HG03280 (cell line): ENCODE measurements around the gene HMHB1.

Experiments
- ATAC-seq: cut with Tn5 transposase; IDR thresholded peaks from one replicate; pipeline ENCODE4 v1.9.1; 2021; ENCODE audit warnings: mild to moderate bottlenecking, moderate library complexity; ENCODE audit not compliant: unreplicated experiment

The HMHB1 gene

GRCh38 chr5:143812085-143812705 lies at the start of gene HMHB1:
Gene HMHB1 (plus strand): TSS chr5:143812161.
- ATAC-seq = no peak

GRCh38 chr5:143762636-143763220 lies 49.2 kb upstream of the HMHB1 start:
- no peak for ATAC-seq

DNA sequence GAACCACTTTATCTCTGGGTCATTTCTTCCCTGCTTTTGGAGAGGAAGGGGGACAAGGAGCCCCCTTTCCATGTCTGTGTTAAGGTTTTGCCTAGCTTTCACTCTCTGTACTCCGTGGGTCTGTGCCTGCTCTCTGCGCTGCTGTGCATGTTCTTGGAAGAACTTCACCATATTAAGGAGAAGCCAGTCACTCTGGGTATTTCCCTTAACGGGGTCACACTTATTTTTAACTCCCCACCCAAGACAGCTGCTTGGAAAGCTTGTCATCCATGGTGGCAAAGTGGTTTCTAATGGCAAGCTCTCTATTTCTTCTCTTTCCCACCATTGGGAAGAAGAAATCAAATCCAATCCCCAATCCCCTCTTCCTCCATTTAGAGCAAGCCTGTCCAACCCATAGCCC lies 44.8 kb upstream of the HMHB1 start:
- ATAC-seq = no peak

DNA sequence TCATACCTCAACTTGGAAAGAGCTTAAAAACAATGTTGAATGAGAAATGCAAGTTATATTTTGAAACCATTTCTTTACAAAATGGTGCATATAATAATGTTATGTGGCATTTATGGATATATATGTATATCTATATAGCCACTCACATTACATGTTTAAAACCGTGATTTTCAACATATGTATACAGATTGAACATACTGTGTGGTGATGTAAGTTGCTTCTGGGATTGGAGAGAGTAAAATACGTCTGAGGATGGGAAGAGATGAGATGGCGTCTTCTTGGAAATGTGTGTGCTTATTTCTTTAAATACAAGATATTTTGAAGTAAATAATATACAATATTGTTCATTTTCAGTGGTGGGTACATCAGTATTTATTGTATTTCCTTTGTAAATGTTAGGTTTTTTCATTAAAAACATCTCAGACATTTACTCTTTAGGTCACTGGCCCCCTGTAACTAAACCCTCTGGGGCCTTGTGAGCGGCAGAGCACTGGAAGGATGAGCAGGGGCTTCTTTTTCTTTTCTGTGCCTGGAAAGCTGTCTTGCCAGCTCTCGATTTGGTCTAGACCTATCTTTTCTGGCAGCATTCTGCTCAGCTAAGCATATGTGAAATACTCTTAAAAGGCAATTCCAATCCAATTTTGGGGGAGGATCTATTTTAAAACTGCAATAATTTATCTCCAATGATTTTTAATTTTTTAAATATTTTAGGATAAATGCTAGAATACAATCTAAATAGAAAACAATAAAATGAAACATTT lies 42.8 kb upstream of the HMHB1 start:
- no peak for ATAC-seq

GRCh38 chr5:143770450-143770849 lies 41.5 kb upstream of the HMHB1 start:
- ATAC-seq = no peak

- no peak for ATAC-seq
Observed at GRCh38 chr5:143771189-143771588, 40.8 kb upstream of the HMHB1 start.

DNA sequence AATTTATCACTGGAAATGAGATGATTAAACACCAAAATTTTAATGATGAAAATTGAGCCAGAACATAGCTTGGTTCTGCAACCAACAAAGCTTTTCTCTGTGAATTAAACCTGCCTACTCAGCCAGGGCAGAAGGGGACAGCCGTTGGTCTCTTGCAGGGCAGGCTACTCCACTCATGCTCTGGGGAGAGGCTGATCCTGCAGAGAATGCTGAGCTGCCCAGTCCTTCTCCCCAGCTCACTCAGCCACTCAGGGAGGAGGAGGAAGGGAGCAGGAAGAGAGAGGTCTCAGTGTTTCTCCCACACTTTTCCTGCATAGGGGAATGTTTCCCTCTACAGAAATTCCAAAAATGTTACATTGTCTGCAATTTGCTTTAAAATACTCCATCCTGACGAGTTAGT lies 40.4 kb upstream of the HMHB1 start:
- ATAC-seq = no peak

GRCh38 chr5:143772621-143773020 lies 39.3 kb upstream of the HMHB1 start:
- no peak for ATAC-seq

DNA sequence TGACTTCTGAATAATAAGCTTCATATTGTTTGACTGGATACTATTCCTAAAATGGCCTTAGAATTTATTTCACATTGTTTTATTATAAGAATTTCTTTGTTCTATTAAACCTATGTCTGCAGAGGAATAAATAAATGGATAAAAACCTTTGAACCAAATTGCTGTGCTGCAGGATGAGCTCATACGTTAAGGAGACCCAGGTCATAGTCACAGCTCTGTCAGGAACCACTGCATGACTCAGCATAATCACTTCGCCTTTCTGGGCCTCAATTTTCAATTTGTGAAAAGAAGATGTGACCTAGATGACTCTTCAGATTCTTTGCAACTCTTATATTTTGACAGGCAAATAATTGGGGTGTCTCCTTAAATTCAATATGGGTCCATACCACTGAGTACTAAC lies 36.7 kb upstream of the HMHB1 start:
- ATAC-seq = no peak

GRCh38 chr5:143776951-143777350 lies 35.0 kb upstream of the HMHB1 start:
- no peak for ATAC-seq

DNA sequence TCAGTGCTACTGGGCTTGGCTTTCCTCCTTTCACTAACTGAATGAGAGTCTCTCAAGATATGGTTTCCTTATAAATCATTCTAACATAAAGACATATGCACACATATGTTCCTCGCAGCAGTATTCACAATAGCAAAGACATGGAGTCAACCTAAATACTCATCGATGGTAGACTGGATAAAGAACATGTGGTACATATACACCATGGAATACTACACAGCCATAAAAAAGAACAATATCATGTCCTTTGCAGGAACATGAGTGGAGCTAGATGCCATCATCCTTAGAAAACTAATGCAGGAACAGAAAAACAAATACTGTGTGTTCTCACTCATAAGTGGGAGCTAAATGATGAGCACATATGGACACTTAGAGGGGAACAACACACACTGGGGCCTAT lies 32.5 kb upstream of the HMHB1 start:
- no peak for ATAC-seq

DNA sequence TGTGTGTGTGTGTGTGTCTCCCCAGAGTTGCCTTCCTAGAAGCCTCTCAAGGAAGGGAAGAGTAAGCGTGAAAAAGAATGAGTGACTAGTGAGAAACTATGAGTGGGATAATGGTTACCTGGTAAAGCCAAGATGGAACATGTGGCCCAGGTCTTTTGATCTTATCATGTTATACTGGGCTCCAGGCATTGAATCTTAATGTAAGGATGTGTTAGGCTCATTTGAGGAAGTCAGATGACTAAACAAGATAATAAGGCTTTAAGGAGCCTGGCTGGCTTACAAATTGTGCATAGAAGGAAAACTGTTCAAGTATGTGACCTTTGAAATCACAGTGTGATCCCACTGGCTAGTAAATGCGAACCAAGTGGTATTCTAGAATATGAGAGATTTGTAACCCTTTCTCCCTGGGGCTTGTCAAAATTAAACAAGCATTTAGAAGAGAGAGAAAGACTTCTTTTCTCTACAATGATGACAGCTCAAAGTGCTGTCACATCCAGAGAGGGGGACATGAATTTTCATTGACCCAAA lies 29.9 kb upstream of the HMHB1 start:
- no peak for ATAC-seq

DNA sequence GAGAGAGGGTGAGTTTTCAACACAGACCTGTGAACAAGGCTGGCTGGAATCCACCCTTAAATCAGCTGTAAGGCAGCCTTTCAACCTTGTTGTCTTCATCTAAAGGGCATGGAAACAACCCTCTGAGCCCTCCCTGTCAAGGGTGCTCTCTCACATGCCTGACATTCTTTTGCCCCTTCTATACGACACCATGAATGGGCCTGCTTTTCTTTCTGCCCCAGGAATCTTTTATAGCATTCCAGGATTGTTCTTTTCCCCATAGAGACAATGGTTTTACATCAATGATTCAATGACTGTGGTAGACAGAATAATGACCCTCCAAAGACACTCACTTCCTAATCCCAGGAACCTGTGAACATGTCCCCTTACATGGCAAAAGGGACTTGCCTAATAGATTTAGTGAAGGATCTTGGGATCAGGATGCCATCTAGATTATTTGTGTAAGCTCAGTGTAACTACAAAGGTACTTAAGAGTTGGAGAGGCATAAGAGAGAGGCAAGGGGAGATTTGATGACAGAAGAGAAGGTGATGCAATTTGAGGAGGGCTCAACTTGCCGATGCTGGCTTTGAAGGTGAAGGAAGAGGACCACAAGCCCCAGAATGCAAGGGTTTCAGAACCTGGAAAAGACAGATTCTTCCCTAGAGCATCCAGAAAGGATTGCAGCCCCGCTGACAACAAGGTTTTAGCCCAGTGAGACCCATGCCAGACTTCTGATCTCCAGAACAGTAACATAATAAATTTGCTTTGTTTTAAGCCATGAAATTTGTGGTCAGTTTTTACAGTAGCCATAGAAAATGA lies 29.2 kb upstream of the HMHB1 start:
- no peak for ATAC-seq

DNA sequence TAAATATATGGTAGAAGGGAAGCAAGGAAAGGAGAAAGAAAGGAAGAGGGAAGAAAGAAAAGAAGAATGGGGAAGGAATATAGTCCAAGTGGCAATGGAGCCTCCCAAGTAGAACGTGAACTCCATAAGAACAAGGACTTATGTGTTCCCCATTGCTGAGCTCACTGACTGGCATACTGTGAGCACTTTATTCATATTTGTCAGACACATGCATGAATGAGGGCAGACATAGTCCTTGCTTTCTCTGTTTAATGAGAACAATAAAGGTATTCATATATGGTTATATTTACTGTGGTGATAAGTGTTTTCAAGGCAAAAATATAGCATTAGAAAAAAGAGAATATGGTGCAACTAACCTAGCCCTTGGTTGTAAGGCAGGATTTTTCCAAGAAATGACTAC lies 23.6 kb upstream of the HMHB1 start:
- ATAC-seq = no peak

DNA sequence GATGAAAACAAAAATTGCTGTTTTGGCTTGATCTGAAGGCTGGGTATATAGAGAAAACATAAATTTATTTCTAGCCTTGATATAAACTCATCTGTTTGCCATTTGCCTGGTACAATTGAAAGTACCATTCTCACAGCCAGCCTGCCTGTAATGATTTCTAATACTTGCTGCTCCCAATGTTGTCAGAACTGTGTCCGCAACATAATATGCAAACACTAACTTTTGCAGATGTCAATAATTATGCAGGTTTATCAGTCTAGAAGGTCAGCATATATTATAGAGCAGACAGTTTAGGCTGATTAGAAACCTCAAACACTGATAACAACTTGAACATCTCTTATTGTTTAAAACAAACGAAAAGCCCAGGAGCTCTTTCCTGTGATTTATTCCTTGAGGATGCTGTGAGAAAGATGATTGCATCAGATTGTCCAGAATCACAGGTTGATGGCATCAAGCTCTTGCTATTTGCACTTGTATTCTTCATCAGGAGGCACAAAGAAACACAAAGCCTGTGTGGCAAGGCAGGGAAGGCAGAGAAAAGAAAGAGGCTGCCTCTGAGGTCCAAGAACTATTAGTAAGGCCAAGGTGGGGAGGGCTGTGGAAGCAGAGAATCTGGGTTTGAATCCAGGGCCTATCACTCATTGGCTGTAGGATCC lies 21.4 kb upstream of the HMHB1 start:
- ATAC-seq = no peak

DNA sequence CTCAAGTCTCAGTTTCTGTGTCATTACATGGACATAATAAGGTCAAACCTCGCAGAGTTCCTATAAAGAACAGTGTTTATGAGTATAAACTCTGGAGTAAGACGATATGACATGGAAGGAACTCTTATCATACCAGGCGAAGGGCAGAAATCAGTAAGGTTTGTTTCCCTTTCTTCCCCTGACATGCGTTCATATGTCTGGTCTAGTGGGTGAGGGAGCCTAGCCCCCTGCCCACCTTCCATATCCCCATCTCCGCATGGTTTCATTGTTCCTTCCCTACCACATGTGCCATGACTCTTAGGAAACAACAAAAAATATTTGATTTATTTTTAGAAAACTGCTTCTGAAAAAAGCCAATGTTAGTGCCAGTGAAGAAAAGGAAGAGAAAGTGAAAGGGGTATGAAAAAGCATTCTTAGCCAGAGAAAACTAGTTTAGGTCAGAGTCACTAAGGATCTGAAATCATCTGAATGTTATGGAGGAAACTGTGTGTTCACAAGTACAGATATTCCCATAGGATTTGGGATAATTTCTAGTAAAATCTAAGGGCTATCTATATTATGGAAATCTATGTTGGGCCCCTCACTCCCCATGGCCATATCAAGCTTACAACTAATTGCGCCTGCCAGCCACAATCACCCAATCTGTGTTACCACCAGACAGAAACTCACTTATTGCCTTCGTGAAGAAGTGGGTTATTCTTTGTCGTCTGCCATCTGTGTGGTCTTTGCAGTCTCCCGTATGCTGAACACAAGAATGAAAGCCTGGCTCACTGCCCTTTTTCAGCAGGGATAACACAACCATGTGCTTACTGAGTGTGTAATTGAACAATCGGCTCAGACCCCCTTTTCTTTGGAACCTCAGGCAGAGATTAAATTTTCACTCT lies 19.9 kb upstream of the HMHB1 start:
- ATAC-seq = no peak

- no peak for ATAC-seq
Observed at GRCh38 chr5:143793249-143793648, 18.7 kb upstream of the HMHB1 start.

GRCh38 chr5:143796125-143796524 lies 15.8 kb upstream of the HMHB1 start:
- ATAC-seq = no peak

DNA sequence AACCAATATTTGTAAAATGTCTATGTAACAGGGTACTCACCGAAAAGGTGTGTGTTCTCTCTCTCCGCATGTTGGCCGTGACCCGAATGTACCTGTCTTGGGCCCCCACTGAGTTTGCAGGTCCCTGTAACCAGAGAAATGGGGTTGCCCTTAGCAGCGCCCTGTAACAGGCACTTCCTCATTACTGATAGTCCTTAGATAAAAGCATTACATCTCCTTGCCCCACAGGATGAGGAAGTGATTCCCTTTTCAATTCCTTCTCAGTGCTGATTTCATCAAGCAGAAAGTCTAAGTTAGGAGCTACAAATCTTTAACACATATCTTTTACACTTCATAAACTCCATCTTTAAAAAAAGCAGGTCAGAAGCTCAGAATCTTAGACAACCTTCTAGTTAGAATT lies 15.2 kb upstream of the HMHB1 start:
- ATAC-seq = no peak

DNA sequence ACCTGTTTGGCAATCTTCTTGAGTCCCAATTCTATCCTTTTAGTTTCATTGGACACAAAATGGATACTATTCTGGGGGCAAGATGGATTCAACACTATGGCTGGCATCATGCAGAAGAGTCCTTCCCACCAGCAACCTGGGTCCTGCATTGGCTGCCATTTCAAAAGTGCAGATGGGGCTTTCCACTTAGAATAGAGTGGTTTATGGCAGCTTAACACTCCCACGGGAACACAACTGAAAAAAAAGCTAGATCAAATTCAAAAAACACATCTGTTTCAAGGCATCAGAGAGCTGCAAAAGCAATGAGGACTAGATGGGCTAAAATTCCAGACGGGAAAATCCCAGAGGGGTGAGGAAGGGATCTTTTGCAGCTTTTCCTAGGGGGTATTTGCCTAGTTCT lies 11.2 kb upstream of the HMHB1 start:
- no peak for ATAC-seq
